CD4-positive, alpha-beta memory T cell (primary cell): Measurements from ENCODE around the gene SNX17. TPM values are rescaled to one million over a fixed set of nuclear protein-coding genes. Genes with fewer than 3 reads are reported as not detected.

Source experiments
- CTCF ChIA-PET: fragments of 350-600 bp; sonication (Branson Sonifier 250); formaldehyde crosslinking; loops from one replicate; lab custom pipeline; 2021; ENCODE audit warnings: inconsistent platforms; ENCODE audit not compliant: partially characterized antibody; lab: Charles Lee
- POLR2A ChIA-PET: fragments of 350-600 bp; sonication (Branson Sonifier 250); formaldehyde crosslinking; loops from one replicate; lab custom pipeline; 2021; ENCODE audit not compliant: partially characterized antibody; lab: Charles Lee
- DNase-seq, 5 donors: peaks; one replicate each; pipeline versions ENCODE4 v3.0.0 to v3.0.0-alpha.2; 2020 to 2022; ENCODE audit warnings: mixed read lengths in 1 of 5
- H3K27ac ChIP-seq: one replicate; pipeline ENCODE4 v1.7.0; 2013; ENCODE audit warnings: low read depth, low read length
- H3K27me3 ChIP-seq: 2 replicates; pipeline ENCODE4 v1.7.0; 2013; ENCODE audit warnings: mild to moderate bottlenecking, low read length, moderate library complexity; ENCODE audit not compliant: insufficient read depth
- H3K36me3 ChIP-seq: 2 replicates; pipeline ENCODE4 v1.7.0; 2013; ENCODE audit warnings: mild to moderate bottlenecking, low read length, moderate library complexity; ENCODE audit not compliant: insufficient read depth
- H3K4me1 ChIP-seq: 2 replicates; pipeline ENCODE4 v1.7.0; 2013; ENCODE audit warnings: mild to moderate bottlenecking, low read length, moderate library complexity; ENCODE audit not compliant: insufficient read depth
- H3K4me3 ChIP-seq, 2 donors: one replicate each; pipeline ENCODE4 v1.7.0; 2013; ENCODE audit warnings: low read length in 2 of 2, mild to moderate bottlenecking in 1 of 2
- H3K9me3 ChIP-seq, 2 donors: one replicate each; pipeline ENCODE4 v1.7.0; 2013; ENCODE audit warnings: low read length in 2 of 2, control low read depth in 1 of 2; ENCODE audit not compliant: control insufficient read depth in 1 of 2
- H3K27ac Mint-ChIP-seq, 7 donors: one replicate each; pipeline ENCODE4 v1.8.0; 2020 to 2021; ENCODE audit warnings: mixed read lengths in 7 of 7, mild to moderate bottlenecking in 6 of 7, inconsistent platforms in 3 of 7, moderate library complexity in 3 of 7
- H3K27me3 Mint-ChIP-seq, 2 donors: one replicate each; pipeline ENCODE4 v1.8.0; 2020 to 2021; ENCODE audit warnings: mixed read lengths in 2 of 2
- H3K36me3 Mint-ChIP-seq, 2 donors: one replicate each; pipeline ENCODE4 v1.8.0; 2020 to 2021; ENCODE audit warnings: mixed read lengths in 2 of 2, inconsistent platforms in 1 of 2, mild to moderate bottlenecking in 1 of 2
- H3K4me1 Mint-ChIP-seq, 4 donors: one replicate each; pipeline ENCODE4 v1.8.0; 2020 to 2021; ENCODE audit warnings: mixed read lengths in 4 of 4, mild to moderate bottlenecking in 1 of 4
- H3K4me3 Mint-ChIP-seq, 8 donors: one replicate each; pipeline ENCODE4 v1.8.0; 2020 to 2021; ENCODE audit warnings: mixed read lengths in 8 of 8, mild to moderate bottlenecking in 7 of 8, moderate library complexity in 6 of 8, inconsistent platforms in 3 of 8
- H3K9me3 Mint-ChIP-seq, 8 donors: one replicate each; pipeline ENCODE4 v1.8.0; 2020 to 2021; ENCODE audit warnings: mixed read lengths in 8 of 8, mild to moderate bottlenecking in 5 of 8, inconsistent platforms in 3 of 8, moderate library complexity in 1 of 8
- intact Hi-C: fragments of 100-400 bp; cut with micrococcal nuclease; formaldehyde crosslinking; loops from one replicate; pipeline ENCODE4 v1.15.1; 2023
- polyA plus RNA-seq, 2 donors: library from polyadenylated mRNA; unstranded; fragments of 300-500 nt; fragmentation: Illumina TruSeq; gene quantifications; one replicate each; pipeline ENCODE4 v1.2.3, GENCODE V29; 2021
- total RNA-seq, 2 experiments: library from RNA; stranded (reverse); gene quantifications; one replicate each; pipeline ENCODE4 v1.2.3, GENCODE V29; 2021

Gene SNX17
- total and polyA plus RNA-seq, 4 experiments from 2014 or later = 122 to 304 (median 154) TPM

DNA sequence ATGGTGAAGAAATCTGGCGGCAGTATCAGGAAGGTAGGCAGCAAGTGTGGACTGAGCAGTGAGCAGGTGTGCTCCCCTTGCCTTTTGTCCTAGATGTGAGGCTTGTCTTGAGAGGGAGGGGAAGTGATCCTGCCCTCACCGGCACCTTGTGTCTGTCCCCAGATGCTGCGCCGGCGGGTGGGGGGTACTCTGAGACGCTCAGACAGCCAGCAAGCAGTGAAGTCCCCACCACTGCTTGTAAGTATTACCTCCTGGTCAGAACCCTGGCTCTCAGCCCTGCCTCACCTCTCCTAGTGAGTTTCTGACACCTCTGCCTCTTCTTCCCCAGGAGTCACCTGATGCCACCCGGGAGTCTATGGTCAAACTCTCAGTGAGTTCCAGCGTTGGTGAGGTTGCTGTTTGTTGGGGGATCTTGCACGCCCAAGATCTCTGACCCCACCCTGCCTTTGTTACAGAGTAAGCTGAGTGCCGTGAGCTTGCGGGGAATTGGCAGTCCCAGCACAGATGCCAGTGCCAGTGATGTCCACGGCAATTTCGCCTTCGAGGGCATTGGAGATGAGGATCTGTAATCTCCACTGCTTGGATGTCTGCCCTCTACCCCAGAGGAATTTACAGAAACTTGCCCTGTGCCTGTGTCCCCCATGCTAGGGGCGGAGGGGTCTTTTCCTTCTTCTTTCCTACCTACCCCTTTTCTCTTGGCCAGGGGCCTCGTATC lies 5.9 kb downstream of the SNX17 start:
- Mint-ChIP-seq H3K4me1 (peaks cover 29 to 53% (median 40%) of the 10 kb centered on the region in 4 donors), H3K4me3 (no peak overlapping the region), H3K27ac (peak overlapping the region in 1 of 7 donors; percentile 15), H3K9me3 (peaks cover 0 to 1% (median 0%) of the 10 kb centered on the region in 8 donors), H3K27me3 (no peaks in the 10 kb centered on the region), H3K36me3 (peaks cover 33 to 77% of the 10 kb centered on the region in 2 donors)
- Histone ChIP-seq H3K4me1 (peaks cover 37% of the 10 kb centered on the region), H3K36me3 (peaks cover 55% of the 10 kb centered on the region), H3K4me3 (no peak overlapping the region), H3K27ac (no peak overlapping the region), H3K27me3 (no peaks in the 10 kb centered on the region), H3K9me3 (no peaks in the 10 kb centered on the region)
- intact Hi-C loops = no loop called here
- POLR2A ChIA-PET = interaction anchor here (1.4 kb wide), 1 partner anchor 12 kb away, joined by 3 read pairs; no protein-coding TSS in a partner anchor
- no peak for DNase-seq
- CTCF ChIA-PET = no interaction called here

DNA sequence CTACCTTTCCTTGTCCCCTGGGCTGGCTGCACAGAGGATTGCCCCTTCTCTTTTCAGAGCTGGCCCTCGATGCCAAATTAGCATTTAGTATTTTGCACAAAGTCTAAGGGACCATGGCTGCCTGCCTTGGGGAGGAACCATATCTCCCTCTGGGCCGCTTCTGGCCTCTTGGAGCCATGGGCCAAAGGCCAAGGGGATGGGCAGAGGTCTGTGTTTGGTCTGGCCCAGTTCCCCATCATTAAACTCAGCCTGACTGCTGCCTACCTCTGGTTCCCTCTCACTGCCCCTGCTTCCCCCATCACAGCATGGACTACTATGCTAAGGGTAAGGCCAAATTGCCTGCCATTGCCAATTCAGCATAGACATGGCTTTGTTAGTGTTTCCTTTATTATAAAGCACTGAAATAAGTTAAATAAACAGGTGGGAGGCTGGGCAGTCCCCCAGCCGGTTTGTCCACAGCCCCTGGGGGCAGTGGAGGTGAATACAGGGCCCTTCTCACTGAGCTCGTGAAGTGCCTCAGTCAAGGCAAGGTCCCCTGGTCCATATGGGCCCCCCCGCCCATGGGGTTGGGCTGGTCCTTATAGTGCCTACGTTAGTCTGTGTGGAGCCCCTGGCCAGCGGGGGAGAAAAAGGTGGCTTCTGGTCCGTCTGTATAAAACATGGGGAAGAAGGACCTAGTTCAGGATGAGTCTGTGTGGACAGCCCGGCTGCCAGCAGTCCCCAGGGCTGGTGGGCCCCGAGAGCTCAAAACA lies 6.6 kb downstream of the SNX17 start:
- peaks cover 35 to 80% of the 10 kb centered on the region in 2 donors for H3K36me3 Mint-ChIP-seq
- ChIA-PET CTCF (no interaction called here), POLR2A (interaction anchor here (1.4 kb wide), 1 partner anchor 13 kb away, joined by 3 read pairs; no protein-coding TSS in a partner anchor)
- H3K36me3 ChIP-seq = peaks cover 59% of the 10 kb centered on the region
- peak overlapping the region in 1 of 8 donors; percentile 25 for H3K4me3 Mint-ChIP-seq
- peaks cover 0 to 1% (median 0%) of the 10 kb centered on the region in 8 donors for H3K9me3 Mint-ChIP-seq
- no peak overlapping the region for H3K4me3 ChIP-seq
- no peaks in the 10 kb centered on the region for H3K27me3 ChIP-seq
- H3K9me3 ChIP-seq = no peaks in the 10 kb centered on the region
- peaks cover 25 to 54% (median 38%) of the 10 kb centered on the region in 4 donors for H3K4me1 Mint-ChIP-seq
- intact Hi-C loops = no loop called here
- no peak overlapping the region for H3K27ac ChIP-seq
- DNase-seq = no peak
- peaks cover 30% of the 10 kb centered on the region for H3K4me1 ChIP-seq
- H3K27ac Mint-ChIP-seq = peak overlapping the region in 3 of 7 donors; percentile 13 to 46 (median 36)
- H3K27me3 Mint-ChIP-seq = no peaks in the 10 kb centered on the region

DNA sequence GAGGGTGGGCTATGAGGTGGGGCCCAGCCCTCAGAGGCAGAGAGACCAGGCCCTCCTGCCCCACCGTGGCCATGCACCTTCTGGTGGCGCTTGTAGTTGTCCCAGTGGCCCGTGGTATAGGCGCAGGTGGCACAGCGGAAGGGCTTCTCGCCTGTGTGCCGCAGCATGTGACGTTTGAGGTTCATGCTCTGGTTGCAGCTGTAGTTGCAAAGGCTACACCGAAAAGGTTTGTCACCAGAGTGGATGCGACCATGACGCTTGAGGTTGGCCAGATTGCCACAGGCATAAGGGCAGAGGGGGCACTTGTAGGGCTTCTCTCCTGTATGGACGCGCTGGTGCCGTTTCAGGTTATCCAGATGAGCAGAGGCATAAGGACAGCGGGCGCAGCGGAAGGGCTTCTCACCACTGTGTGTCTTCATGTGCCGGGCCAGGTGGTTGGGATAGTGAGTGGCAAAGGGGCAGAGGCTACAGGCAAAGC lies 7.2 kb downstream of the SNX17 start:
- Mint-ChIP-seq H3K4me1 (peaks cover 23 to 50% (median 32%) of the 10 kb centered on the region in 4 donors), H3K27me3 (no peaks in the 10 kb centered on the region), H3K4me3 (no peak overlapping the region), H3K36me3 (peaks cover 34 to 81% of the 10 kb centered on the region in 2 donors), H3K9me3 (peaks cover 0 to 1% (median 0%) of the 10 kb centered on the region in 8 donors), H3K27ac (peak overlapping the region in 4 of 7 donors; percentile 27 to 78 (median 56))
- ChIA-PET CTCF (no interaction called here), POLR2A (interaction anchor here (1.4 kb wide), 1 partner anchor 13 kb away, joined by 3 read pairs; no protein-coding TSS in a partner anchor)
- intact Hi-C loops = no loop called here
- no peak for DNase-seq
- no peaks in the 10 kb centered on the region for H3K9me3 ChIP-seq
- no peaks in the 10 kb centered on the region for H3K27me3 ChIP-seq
- H3K4me3 ChIP-seq = no peak overlapping the region
- H3K27ac ChIP-seq = no peak overlapping the region
- H3K4me1 ChIP-seq = peaks cover 24% of the 10 kb centered on the region
- H3K36me3 ChIP-seq = peaks cover 64% of the 10 kb centered on the region

DNA sequence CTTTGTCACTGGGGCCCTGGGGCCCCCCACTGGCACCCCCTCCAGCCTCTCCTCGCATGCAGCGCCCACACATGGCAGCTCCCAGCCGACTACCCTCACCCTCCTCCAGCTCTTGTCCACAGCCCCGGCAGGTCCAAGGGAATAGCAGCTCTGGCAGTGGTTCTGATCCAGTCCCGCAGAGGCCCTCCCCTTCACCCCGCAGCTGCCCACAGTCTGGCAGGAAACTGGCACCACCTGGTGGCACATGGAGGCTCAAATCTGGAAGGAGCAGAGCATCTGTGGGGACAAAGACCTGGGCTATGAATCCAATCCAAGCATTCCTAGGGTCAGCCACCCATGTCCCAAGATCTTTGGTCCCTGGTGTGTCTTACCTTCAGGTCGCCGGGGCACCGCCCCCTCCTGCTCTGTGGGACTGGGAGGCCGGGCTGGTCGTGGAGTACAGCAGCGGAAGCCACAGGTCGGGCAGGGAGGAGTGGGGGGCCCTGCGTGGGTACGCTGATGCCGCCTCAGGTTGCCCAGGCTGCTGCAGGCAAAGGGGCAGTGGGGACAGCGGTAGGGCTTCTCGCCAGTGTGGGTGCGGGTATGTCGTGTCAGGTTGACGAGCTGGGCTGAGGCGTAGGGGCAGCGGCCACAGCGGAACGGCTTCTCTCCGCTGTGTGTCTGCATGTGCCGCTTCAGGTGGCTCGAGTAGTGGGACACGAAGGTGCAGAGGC lies 7.8 kb downstream of the SNX17 start:
- Mint-ChIP-seq H3K4me3 (no peak overlapping the region), H3K27me3 (no peaks in the 10 kb centered on the region), H3K4me1 (peaks cover 18 to 45% (median 28%) of the 10 kb centered on the region in 4 donors), H3K36me3 (peaks cover 30 to 77% of the 10 kb centered on the region in 2 donors), H3K9me3 (peaks cover 0 to 1% (median 0%) of the 10 kb centered on the region in 8 donors), H3K27ac (peak overlapping the region in 3 of 7 donors; percentile 23 to 78 (median 27))
- POLR2A ChIA-PET = interaction anchor here (0.7 to 4.4 kb wide), 5 partner anchors 8 to 51 kb away, joined by 3 to 106 read pairs (median 44); partner anchors contain the start of genes EIF2B4, GTF3C2, NRBP1 and PPM1G
- H3K4me1 ChIP-seq = peaks cover 20% of the 10 kb centered on the region
- no peaks in the 10 kb centered on the region for H3K27me3 ChIP-seq
- no peak for DNase-seq
- no peak overlapping the region for H3K4me3 ChIP-seq
- peaks cover 61% of the 10 kb centered on the region for H3K36me3 ChIP-seq
- no peaks in the 10 kb centered on the region for H3K9me3 ChIP-seq
- CTCF ChIA-PET = interaction anchor here (1.8 kb wide), 1 partner anchor 32 kb away, joined by 6 read pairs; the partner anchor contains the start of gene PPM1G
- no peak overlapping the region for H3K27ac ChIP-seq
- intact Hi-C loops = no loop called here

DNA sequence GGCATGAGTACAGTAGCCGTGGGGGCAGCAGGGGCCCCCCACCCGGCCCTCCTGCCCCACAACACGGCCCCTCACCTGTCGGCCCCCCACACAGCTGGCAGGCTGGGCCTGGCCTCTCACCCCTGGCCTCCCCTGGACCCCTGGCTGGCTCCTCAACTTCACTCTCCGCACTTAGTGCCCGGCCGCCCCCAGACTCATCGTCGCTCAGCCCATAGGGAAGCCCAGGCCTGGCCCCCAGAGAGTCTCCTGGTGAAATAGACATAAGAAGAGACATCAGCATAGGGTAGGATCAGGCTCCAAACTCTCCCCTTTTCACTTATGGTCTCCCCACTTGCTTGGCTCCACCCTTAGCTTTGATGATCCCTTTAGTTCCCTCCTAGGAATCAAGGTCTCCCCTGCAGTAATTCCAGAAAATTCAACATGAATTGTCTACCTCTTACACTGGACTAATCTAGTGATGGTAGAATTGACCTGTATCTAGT lies 8.4 kb downstream of the SNX17 start:
- H3K4me1 Mint-ChIP-seq = peaks cover 15 to 40% (median 27%) of the 10 kb centered on the region in 4 donors
- Histone ChIP-seq H3K4me1 (peaks cover 20% of the 10 kb centered on the region), H3K4me3 (no peak overlapping the region), H3K36me3 (peaks cover 63% of the 10 kb centered on the region), H3K27ac (peak overlapping the region; percentile 78), H3K27me3 (no peaks in the 10 kb centered on the region), H3K9me3 (no peaks in the 10 kb centered on the region)
- H3K27ac Mint-ChIP-seq = peak overlapping the region; percentile 58 to 97 (median 95)
- H3K27me3 Mint-ChIP-seq = no peaks in the 10 kb centered on the region
- peak overlapping the region in 5 of 8 donors; percentile 89 to 93 (median 90) for H3K4me3 Mint-ChIP-seq
- POLR2A ChIA-PET = interaction anchor here (0.7 to 4.4 kb wide), 10 partner anchors 8 to 307 kb away, joined by 3 to 106 read pairs (median 7); partner anchors contain the start of genes EIF2B4, GTF3C2, MPV17 and NRBP1
- CTCF ChIA-PET = interaction anchor here (0.8 to 1.8 kb wide), 3 partner anchors 9 to 50 kb away, joined by 3 to 8 read pairs (median 6); partner anchors contain the start of genes EIF2B4, NRBP1, PPM1G and SNX17
- intact Hi-C loops = no loop called here
- peaks cover 0 to 1% (median 0%) of the 10 kb centered on the region in 8 donors for H3K9me3 Mint-ChIP-seq
- no peak for DNase-seq
- peaks cover 36 to 77% of the 10 kb centered on the region in 2 donors for H3K36me3 Mint-ChIP-seq

DNA sequence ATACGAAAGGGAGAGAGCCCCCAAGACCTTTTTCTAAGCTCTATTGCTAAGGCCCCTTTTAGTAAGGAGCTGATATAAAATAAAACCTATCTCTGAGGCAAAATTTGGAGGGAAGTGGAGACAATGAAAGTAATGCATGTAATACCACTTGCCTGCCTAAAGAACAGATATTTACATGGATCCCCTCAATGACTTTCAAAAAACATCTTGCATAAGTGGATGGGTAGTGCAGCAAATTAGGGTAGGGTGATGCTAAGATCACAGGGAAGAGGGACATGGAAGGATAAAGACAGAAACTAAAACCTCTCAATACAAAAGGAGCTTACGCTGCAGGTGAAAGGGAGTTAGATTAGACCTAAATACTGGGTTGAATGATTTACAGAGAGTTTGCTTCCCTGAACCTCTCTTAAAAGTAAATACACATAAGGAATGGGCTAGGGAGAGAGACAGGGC lies 9.0 kb downstream of the SNX17 start:
- Mint-ChIP-seq H3K36me3 (peaks cover 41 to 78% of the 10 kb centered on the region in 2 donors), H3K9me3 (peaks cover 0 to 1% (median 0%) of the 10 kb centered on the region in 8 donors), H3K27ac (peak overlapping the region; percentile 92 to 97 (median 95)), H3K27me3 (no peaks in the 10 kb centered on the region), H3K4me1 (peaks cover 15 to 40% (median 27%) of the 10 kb centered on the region in 4 donors), H3K4me3 (peak overlapping the region; percentile 89 to 93 (median 90))
- ChIA-PET CTCF (interaction anchor here (0.8 to 1.8 kb wide), 3 partner anchors 9 to 49 kb away, joined by 3 to 8 read pairs (median 6); partner anchors contain the start of genes EIF2B4, NRBP1, PPM1G and SNX17), POLR2A (interaction anchor here (0.7 to 4.4 kb wide), 11 partner anchors 8 to 1346 kb away, joined by 3 to 106 read pairs (median 4); partner anchors contain the start of genes EIF2B4, GTF3C2, MPV17 and NRBP1)
- H3K9me3 ChIP-seq = no peaks in the 10 kb centered on the region
- H3K36me3 ChIP-seq = peaks cover 63% of the 10 kb centered on the region
- DNase-seq = no peak
- H3K27ac ChIP-seq = peak overlapping the region; percentile 78
- no peaks in the 10 kb centered on the region for H3K27me3 ChIP-seq
- H3K4me1 ChIP-seq = peaks cover 20% of the 10 kb centered on the region
- H3K4me3 ChIP-seq = peak overlapping the region; percentile 66 to 79
- intact Hi-C loops = no loop called here
